ENCODE results near the gene CNTN1. TPM values are rescaled to one million over a fixed set of nuclear protein-coding genes. Genes with fewer than 3 reads are reported as not detected.

The CNTN1 gene
- total RNA-seq, 6 experiments from 2014 or later, result 0.09 to 0.66 (median 0.26) TPM

DNA sequence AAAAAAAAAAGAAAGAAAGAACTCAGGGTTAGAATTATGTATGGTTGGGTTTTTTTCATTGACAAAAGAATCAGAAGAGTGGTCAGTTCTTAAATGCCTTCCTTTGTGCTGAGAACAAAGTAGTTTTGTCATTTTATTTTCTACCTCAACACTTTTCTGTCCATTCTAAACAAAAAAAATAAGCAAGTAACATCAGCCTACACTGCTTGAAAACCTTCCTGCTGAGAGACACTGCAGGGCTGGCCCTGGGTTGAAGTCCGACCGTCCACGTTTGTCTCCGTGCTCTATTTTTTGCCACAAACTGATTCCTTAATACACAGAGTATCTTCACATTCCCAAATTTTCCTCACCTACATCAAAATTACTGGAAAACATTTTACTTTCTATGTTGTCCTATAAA lies 284.3 kb downstream of the CNTN1 start:
- TF ChIP-seq POLR2A (IDR thresholded peaks at IDR 0.05), result no peak
- TF ChIP-seq CTCF (IDR thresholded peaks at IDR 0.05), result no peak
- H3K4me1 ChIP-seq, result no peaks in the 10 kb centered on the region
- 67% methylated on average over 4 of the region's 4 CpGs for WGBS (ENCODE audit: insufficient coverage, low coverage, low lambda C conversion rate, missing lambda C conversion rate)
- no peak for DNase-seq
- no peaks in the 10 kb centered on the region for H3K9me3 ChIP-seq
- no peak for ATAC-seq
- intact Hi-C loops (cut with DNase I), result no loop called here
- no peaks in the 10 kb centered on the region for H3K36me3 ChIP-seq
- no peaks in the 10 kb centered on the region for H3K27me3 ChIP-seq
- no peak overlapping the region for H3K4me3 ChIP-seq
- no peak overlapping the region for H3K27ac ChIP-seq

- no peaks in the 10 kb centered on the region for H3K27me3 ChIP-seq
- TF ChIP-seq POLR2A (IDR thresholded peaks at IDR 0.05), result no peak
- TF ChIP-seq CTCF (IDR thresholded peaks at IDR 0.05), result no peak
- no peak overlapping the region for H3K27ac ChIP-seq
- no peaks in the 10 kb centered on the region for H3K9me3 ChIP-seq
- no peaks in the 10 kb centered on the region for H3K36me3 ChIP-seq
- H3K4me1 ChIP-seq, result no peaks in the 10 kb centered on the region
- DNase-seq (no peak), ATAC-seq (no peak)
- intact Hi-C loops (cut with DNase I), result no loop called here
- H3K4me3 ChIP-seq, result no peak overlapping the region
Observed at GRCh38 chr12:40980427-40980961, 288.3 kb downstream of the CNTN1 start.

GRCh38 chr12:40986001-40986400 lies 293.8 kb downstream of the CNTN1 start:
- Histone ChIP-seq H3K27ac (no peak overlapping the region), H3K9me3 (no peaks in the 10 kb centered on the region), H3K4me1 (no peaks in the 10 kb centered on the region), H3K36me3 (no peaks in the 10 kb centered on the region), H3K4me3 (no peak overlapping the region), H3K27me3 (no peaks in the 10 kb centered on the region)
- intact Hi-C loops (cut with DNase I), result no loop called here
- ATAC-seq, result no peak
- TF ChIP-seq CTCF (IDR thresholded peaks at IDR 0.05), result no peak
- TF ChIP-seq POLR2A (IDR thresholded peaks at IDR 0.05), result no peak
- DNase-seq, result no peak

DNA sequence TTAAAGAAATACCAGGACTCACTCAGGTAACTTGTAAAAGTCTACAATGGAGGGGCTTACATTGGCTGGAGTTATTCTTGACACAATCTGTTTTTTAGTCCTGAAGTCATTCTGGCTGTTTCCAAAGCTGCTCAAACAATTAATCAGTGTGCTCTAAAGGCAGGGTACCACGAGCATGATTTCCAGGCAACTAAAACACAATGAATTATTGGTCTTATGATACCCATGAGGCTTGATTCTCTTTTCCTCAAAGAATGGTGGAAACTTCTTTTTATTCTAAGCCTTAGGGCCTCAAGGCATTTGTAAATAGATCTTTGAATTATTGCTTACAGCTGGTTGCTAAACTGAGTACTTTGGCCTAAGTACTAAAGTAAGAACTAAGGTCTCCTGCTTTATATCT lies 296.1 kb downstream of the CNTN1 start:
- TF ChIP-seq CTCF (IDR thresholded peaks at IDR 0.05) (no peak), POLR2A (IDR thresholded peaks at IDR 0.05) (no peak)
- no peak for DNase-seq
- no peaks in the 10 kb centered on the region for H3K36me3 ChIP-seq
- H3K27ac ChIP-seq, result no peak overlapping the region
- no peak overlapping the region for H3K4me3 ChIP-seq
- WGBS (ENCODE audit: insufficient coverage, low coverage, low lambda C conversion rate, missing lambda C conversion rate), result 67% methylated on average over 1 of the region's 1 CpG
- H3K27me3 ChIP-seq, result no peaks in the 10 kb centered on the region
- H3K9me3 ChIP-seq, result no peaks in the 10 kb centered on the region
- ATAC-seq, result no peak
- no peaks in the 10 kb centered on the region for H3K4me1 ChIP-seq
- intact Hi-C loops (cut with DNase I), result no loop called here

- Histone ChIP-seq H3K36me3 (no peaks in the 10 kb centered on the region), H3K27ac (no peak overlapping the region), H3K27me3 (no peaks in the 10 kb centered on the region), H3K4me3 (no peak overlapping the region), H3K9me3 (no peaks in the 10 kb centered on the region), H3K4me1 (no peaks in the 10 kb centered on the region)
- TF ChIP-seq CTCF (IDR thresholded peaks at IDR 0.05) (no peak), POLR2A (IDR thresholded peaks at IDR 0.05) (no peak)
- DNase-seq (no peak), ATAC-seq (no peak)
- 72% methylated on average over 2 of the region's 2 CpGs for WGBS (ENCODE audit: insufficient coverage, low coverage, low lambda C conversion rate, missing lambda C conversion rate)
- intact Hi-C loops (cut with DNase I), result no loop called here
Observed at GRCh38 chr12:40988824-40989223, 296.6 kb downstream of the CNTN1 start.
